Adrenal gland (tissue), 5 donors: ENCODE measurements around the gene CEBPZOS.
A peak's percentile ranks its signal among the peaks of the same experiment; 100 is the strongest.

Experiments used
- POLR2A ChIP-seq, 2 donors: fragments of 450-650 bp; IDR thresholded peaks; one replicate each; pipeline ENCODE4 v1.6.1; 2017; ENCODE audit warnings: antibody characterized with exemption in 2 of 2, mild to moderate bottlenecking in 2 of 2, moderate library complexity in 1 of 2
- TF ChIP-seq, protein P1 (sequence below), 6 experiments: fragments of 450-650 bp in 4 of 6; fragments of 200-600 bp in 2 of 6; sonication (generic) in 1 of 6; IDR thresholded peaks; 1 replicate in 5 of 6; 2 replicates in 1 of 6; pipeline versions ENCODE4 v1.5.1 to v1.8.0; 2016 to 2021; ENCODE audit warnings: antibody characterized with exemption in 6 of 6, mild to moderate bottlenecking in 2 of 6, moderate library complexity in 1 of 6
- donor health status: DM: no; HTN: no; CAD: no.

DNA sequence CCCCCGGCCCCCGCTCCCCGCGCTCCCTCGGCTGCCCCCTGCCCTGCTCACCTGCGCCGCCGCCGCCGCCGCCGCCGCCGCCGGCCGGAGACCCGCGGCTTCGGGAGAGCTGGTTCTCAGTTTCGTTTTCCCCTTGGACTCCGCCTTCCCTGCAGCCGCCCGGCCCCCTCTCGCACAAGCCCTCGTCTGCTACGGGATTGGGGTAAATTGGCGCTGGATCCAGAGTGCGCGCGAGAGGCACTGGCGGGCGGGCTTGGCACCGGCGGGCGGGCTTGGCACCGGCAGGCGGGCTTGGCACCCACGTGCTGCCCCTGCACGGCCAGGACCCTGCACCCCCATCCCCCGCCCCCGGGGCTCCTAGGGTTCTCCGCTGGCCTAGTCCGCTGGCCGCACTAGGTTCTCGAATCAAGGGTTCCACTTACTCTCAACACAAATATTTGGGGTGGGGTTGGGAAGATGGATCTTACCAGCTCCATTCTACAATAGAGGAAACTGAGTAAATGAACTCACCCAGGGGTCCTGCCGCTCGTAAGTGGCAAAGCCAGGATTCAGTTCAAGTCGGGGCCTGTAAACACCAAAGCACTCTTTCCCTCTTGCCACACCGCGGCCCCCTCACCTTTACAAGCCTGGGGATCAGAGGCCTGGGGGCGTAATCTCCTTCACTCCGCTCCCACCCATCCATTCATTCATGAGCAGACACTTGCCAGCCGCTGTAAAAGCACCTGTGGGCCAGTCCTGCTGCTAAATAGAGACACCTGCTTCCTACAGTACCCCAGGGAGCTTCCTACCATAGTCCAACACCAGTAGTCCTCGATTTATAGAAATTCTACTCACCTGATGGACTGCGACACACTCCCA is 39.2 kb upstream of the CEBPZOS start, which contains the start of gene EIF2AK2:
- peak in 1 of 2 donors; percentile 68 for TF ChIP-seq POLR2A (IDR thresholded peaks at IDR 0.05)
- TF ChIP-seq, protein P1, sequence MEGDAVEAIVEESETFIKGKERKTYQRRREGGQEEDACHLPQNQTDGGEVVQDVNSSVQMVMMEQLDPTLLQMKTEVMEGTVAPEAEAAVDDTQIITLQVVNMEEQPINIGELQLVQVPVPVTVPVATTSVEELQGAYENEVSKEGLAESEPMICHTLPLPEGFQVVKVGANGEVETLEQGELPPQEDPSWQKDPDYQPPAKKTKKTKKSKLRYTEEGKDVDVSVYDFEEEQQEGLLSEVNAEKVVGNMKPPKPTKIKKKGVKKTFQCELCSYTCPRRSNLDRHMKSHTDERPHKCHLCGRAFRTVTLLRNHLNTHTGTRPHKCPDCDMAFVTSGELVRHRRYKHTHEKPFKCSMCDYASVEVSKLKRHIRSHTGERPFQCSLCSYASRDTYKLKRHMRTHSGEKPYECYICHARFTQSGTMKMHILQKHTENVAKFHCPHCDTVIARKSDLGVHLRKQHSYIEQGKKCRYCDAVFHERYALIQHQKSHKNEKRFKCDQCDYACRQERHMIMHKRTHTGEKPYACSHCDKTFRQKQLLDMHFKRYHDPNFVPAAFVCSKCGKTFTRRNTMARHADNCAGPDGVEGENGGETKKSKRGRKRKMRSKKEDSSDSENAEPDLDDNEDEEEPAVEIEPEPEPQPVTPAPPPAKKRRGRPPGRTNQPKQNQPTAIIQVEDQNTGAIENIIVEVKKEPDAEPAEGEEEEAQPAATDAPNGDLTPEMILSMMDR (IDR thresholded peaks at IDR 0.05): no peak
